Tibial nerve (tissue), 4 donors: ENCODE data around the gene RAB14.

Source experiments
- EP300 ChIP-seq, 2 donors: sonication (generic); formaldehyde crosslinking; IDR thresholded peaks; one replicate each; pipeline ENCODE4 v1.6.1; 2017; ENCODE audit warnings: antibody characterized with exemption in 2 of 2, mild to moderate bottlenecking in 1 of 2
- POLR2A ChIP-seq, 2 donors: fragments of 450-650 bp; IDR thresholded peaks; one replicate each; pipeline ENCODE4 v1.6.1; 2017; ENCODE audit warnings: antibody characterized with exemption in 2 of 2, mild to moderate bottlenecking in 2 of 2, moderate library complexity in 2 of 2
- TF ChIP-seq, protein P1 (sequence below), 5 experiments: fragments of 200-600 bp in 3 of 5; fragments of 450-650 bp in 2 of 5; sonication (generic) in 3 of 5; IDR thresholded peaks; one replicate each; pipeline ENCODE4 v1.5.1; 2016 to 2019; ENCODE audit warnings: antibody characterized with exemption in 5 of 5, mild to moderate bottlenecking in 3 of 5, moderate library complexity in 2 of 5

DNA sequence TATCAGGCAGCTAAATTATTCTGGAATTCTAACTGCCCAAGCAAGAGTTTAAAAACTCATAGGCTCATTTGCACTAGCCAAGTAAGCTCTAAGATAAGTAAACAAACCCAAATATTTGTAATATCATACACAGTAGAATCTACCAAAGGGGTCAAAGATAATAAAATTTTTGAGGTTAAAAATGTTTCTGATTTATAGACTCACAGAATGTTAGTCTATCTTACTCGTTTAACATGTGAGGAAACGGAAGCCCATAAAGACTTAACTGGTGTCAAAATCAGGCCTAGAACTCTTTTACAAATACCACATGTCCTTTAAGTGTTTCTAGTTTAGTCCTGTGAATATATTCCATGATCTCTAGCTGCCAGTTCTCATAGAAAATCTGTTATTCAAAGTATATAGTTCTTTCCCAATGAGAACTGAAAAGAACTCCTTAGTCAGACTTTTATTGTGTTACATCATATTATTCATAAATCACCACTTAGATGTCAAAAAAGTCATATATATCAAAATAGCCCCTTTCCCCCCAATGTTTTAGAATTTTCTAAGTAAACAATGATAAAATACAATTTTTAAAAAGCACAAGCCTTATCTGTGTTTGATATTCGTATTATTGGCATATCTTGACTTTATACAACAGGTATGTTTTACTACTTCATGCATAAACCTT, 13.9 kb downstream of the RAB14 start:
- TF ChIP-seq, protein P1, sequence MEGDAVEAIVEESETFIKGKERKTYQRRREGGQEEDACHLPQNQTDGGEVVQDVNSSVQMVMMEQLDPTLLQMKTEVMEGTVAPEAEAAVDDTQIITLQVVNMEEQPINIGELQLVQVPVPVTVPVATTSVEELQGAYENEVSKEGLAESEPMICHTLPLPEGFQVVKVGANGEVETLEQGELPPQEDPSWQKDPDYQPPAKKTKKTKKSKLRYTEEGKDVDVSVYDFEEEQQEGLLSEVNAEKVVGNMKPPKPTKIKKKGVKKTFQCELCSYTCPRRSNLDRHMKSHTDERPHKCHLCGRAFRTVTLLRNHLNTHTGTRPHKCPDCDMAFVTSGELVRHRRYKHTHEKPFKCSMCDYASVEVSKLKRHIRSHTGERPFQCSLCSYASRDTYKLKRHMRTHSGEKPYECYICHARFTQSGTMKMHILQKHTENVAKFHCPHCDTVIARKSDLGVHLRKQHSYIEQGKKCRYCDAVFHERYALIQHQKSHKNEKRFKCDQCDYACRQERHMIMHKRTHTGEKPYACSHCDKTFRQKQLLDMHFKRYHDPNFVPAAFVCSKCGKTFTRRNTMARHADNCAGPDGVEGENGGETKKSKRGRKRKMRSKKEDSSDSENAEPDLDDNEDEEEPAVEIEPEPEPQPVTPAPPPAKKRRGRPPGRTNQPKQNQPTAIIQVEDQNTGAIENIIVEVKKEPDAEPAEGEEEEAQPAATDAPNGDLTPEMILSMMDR (IDR thresholded peaks at IDR 0.05) = no peak
- no peak for TF ChIP-seq POLR2A (IDR thresholded peaks at IDR 0.05)
- TF ChIP-seq EP300 (IDR thresholded peaks at IDR 0.05) = no peak
